ENCODE results near the gene TFAM. TPM values are rescaled to one million over a fixed set of nuclear protein-coding genes. Genes with fewer than 3 reads are reported as not detected.

The TFAM gene
- total and polyA plus RNA-seq, 2 of the 8 experiments (the other 6 are each of a cell fraction or from before 2014, with no cell fraction given): 29.3 to 97.3 TPM

DNA sequence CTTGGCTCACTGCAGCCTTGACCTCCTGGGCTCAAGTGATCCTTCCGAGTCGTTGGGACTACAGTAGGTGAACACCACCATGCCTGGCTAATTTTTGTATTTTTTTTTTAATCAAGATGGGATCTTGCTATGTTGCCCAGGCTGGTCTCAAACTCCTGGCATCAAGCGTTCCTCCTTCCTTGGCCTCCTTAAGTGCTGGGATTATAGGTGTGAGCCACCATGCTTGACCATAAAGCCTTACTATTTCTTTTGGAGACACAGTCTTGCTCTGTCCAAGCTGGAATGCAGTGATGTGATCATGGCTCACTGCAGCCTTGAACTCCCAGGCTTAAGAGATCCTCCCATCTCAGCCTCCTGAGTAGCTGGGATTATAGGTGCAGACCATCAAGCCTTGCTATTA is 12.6 kb downstream of the TFAM start:
- DNase-seq (ENCODE audit: low read depth in 1 of 2, low spot score in 2 of 2) (no peak), FAIRE-seq (no peak)
- Histone ChIP-seq H2AK5ac (ENCODE audit: low read depth, low read length) (no peak overlapping the region), H3K23me2 (ENCODE audit: low read depth, low read length) (no peaks in the 10 kb centered on the region), H4K20me1 (replicated peaks in 1 of 2; ENCODE audit: control insufficient read depth in 1 of 2, insufficient read depth in 2 of 2, low read length in 2 of 2) (peaks cover 0 to 4% of the 10 kb centered on the region in 2 experiments), H3K79me2 (ENCODE audit: control insufficient read depth in 1 of 2, insufficient read depth in 2 of 2, low read length in 2 of 2) (no peaks in the 10 kb centered on the region), H3K79me1 (ENCODE audit: low read depth, low read length) (no peaks in the 10 kb centered on the region), H2BK12ac (ENCODE audit: low read depth, low read length) (no peak overlapping the region), H2AFZ (ENCODE audit: low read length) (no peak overlapping the region), H4K8ac (ENCODE audit: extremely low read depth, insufficient read depth, low read length) (no peak overlapping the region), H3K18ac (ENCODE audit: extremely low read depth, low read length) (no peak overlapping the region), H4K91ac (replicated peaks; ENCODE audit: insufficient read length, low read length) (no peak overlapping the region), H3K27me3 (replicated peaks in 1 of 4; ENCODE audit: control insufficient read depth in 3 of 4, extremely low read depth in 1 of 4, insufficient read depth in 3 of 4, low read length in 3 of 4) (no peaks in the 10 kb centered on the region), H3K4ac (replicated peaks; ENCODE audit: insufficient read length, low read depth, low read length) (no peak overlapping the region), H3K56ac (replicated peaks; ENCODE audit: insufficient read length, low read depth, low read length) (no peak overlapping the region), H3K36me3 (ENCODE audit: control insufficient read depth in 2 of 4, insufficient read depth in 4 of 4, low read length in 3 of 4) (peaks cover 0 to 50% (median 18%) of the 10 kb centered on the region in 4 experiments; a peak in 5 of 8 replicates), H3K23ac (ENCODE audit: insufficient read length) (no peak overlapping the region), H2BK120ac (replicated peaks; ENCODE audit: low read depth, low read length) (no peak overlapping the region), H3K4me3 (ENCODE audit: extremely low read depth in 1 of 4, insufficient read depth in 2 of 4, low read depth in 3 of 4, low read length in 4 of 4) (no peak overlapping the region), H4K5ac (ENCODE audit: insufficient read length, low read depth, low read length) (no peak overlapping the region), H3K4me2 (ENCODE audit: insufficient read depth in 1 of 2, low read depth in 2 of 2, low read length in 2 of 2) (no peak overlapping the region), H2BK20ac (ENCODE audit: low read length) (no peak overlapping the region), H3K9ac (replicated peaks in 1 of 4; ENCODE audit: extremely low read depth in 1 of 4, low read depth in 3 of 4, low read length in 3 of 4) (no peak overlapping the region), H2BK15ac (ENCODE audit: low read length) (no peak overlapping the region), H3K14ac (ENCODE audit: insufficient read length) (no peak overlapping the region), H2BK5ac (ENCODE audit: low read depth, low read length) (no peak overlapping the region), H3K4me1 (replicated peaks in 1 of 4; ENCODE audit: control insufficient read depth in 3 of 4, insufficient read depth in 4 of 4, low read length in 3 of 4) (no peaks in the 10 kb centered on the region), H3K9me3 (ENCODE audit: insufficient read depth in 2 of 2, low read depth in 1 of 2, low read length in 1 of 2) (no peaks in the 10 kb centered on the region), H3K27ac (ENCODE audit: low read depth, low read length) (no peak overlapping the region)
- TF ChIP-seq TCF12 (IDR thresholded peaks at IDR 0.05; ENCODE audit: low read depth, low read length) (no peak), TAF1 (IDR thresholded peaks at IDR 0.05; ENCODE audit: low read depth, low read length) (no peak), RFX5 (IDR thresholded peaks at IDR 0.05; ENCODE audit: borderline replicate concordance, low read depth, low read length) (no peak), TBP (IDR thresholded peaks at IDR 0.05; ENCODE audit: low read depth, low read length) (no peak), SP4 (IDR thresholded peaks at IDR 0.05; ENCODE audit: low read length) (no peak), KDM1A (IDR thresholded peaks at IDR 0.05; ENCODE audit: borderline replicate concordance, low read length) (no peak), RXRA (IDR thresholded peaks at IDR 0.05; ENCODE audit: insufficient read depth, low read depth, low read length) (no peak), SP2 (IDR thresholded peaks at IDR 0.05; ENCODE audit: low read length) (no peak), HDAC6 (IDR thresholded peaks at IDR 0.05; ENCODE audit: low read depth, low read length) (no peak), CHD1 (IDR thresholded peaks at IDR 0.05; ENCODE audit: low read depth, low read length) (no peak), MAFK (IDR thresholded peaks at IDR 0.05; ENCODE audit: low read depth, low read length) (no peak), ZNF274 (IDR thresholded peaks at IDR 0.05; ENCODE audit: borderline replicate concordance, extremely low read depth, low read length) (no peak), SP1 (IDR thresholded peaks at IDR 0.05; ENCODE audit: low read depth, low read length) (no peak)
- TF ChIP-seq, protein P1, sequence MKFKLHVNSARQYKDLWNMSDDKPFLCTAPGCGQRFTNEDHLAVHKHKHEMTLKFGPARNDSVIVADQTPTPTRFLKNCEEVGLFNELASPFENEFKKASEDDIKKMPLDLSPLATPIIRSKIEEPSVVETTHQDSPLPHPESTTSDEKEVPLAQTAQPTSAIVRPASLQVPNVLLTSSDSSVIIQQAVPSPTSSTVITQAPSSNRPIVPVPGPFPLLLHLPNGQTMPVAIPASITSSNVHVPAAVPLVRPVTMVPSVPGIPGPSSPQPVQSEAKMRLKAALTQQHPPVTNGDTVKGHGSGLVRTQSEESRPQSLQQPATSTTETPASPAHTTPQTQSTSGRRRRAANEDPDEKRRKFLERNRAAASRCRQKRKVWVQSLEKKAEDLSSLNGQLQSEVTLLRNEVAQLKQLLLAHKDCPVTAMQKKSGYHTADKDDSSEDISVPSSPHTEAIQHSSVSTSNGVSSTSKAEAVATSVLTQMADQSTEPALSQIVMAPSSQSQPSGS (IDR thresholded peaks at IDR 0.05; ENCODE audit: low read length): no peak
- WGBS, 2 experiments (ENCODE audit: extremely low coverage in 1 of 2, insufficient coverage in 1 of 2, insufficient read length in 1 of 2, insufficient replicate concordance in 2 of 2, low coverage in 1 of 2, low lambda C conversion rate in 2 of 2, missing lambda C conversion rate in 1 of 2): 91% methylated on average over 3 of the region's 3 CpGs; no CpG with 5 or more reads in 1 of the 2 experiments
- POLR2A ChIA-PET (ENCODE audit: partially characterized antibody): interaction anchor here (1.0 kb wide), 1 partner anchor 129 kb away, joined by 4 read pairs; the partner anchor contains the start of gene CISD1
- CTCF ChIA-PET (ENCODE audit: partially characterized antibody): no interaction called here

Measured in H1 (cell line).